ENCODE results near the gene ARHGAP26.

GRCh38 chr5:142871363-142872193, 101.4 kb downstream of the ARHGAP26 start:
- TF ChIP-seq CTCF (IDR thresholded peaks at IDR 0.05; ENCODE audit: low read depth, low read length, poor library complexity, severe bottlenecking) (no peak), EZH2phosphoT487 (IDR thresholded peaks at IDR 0.05; ENCODE audit: borderline replicate concordance, low read length) (no peak)

Measured in DOHH2 (cell line).